DMS53 treated with DMSO at 0.1 percent for 48 hours (cell line): Measurements from ENCODE around the gene NAE1.

Experiments
- DNase-seq: peaks from one replicate; lab custom pipeline; 2025; ENCODE audit not compliant: unreplicated experiment; lab: John Stamatoyannopoulos, UW

The NAE1 gene

GRCh38 chr16:66850115-66850815 lies 19.5 kb upstream of the NAE1 start:
- DNase-seq: no peak

GRCh38 chr16:66849549-66849948 lies 18.8 kb upstream of the NAE1 start:
- DNase-seq: no peak

- no peak for DNase-seq
Measured at GRCh38 chr16:66849021-66849420, 18.2 kb upstream of the NAE1 start.

- no peak for DNase-seq
Measured at GRCh38 chr16:66848172-66848571, 17.4 kb upstream of the NAE1 start.

GRCh38 chr16:66847533-66848067 lies 16.8 kb upstream of the NAE1 start:
- no peak for DNase-seq

GRCh38 chr16:66846831-66847230 lies 16.1 kb upstream of the NAE1 start:
- no peak for DNase-seq

GRCh38 chr16:66846266-66846665 lies 15.5 kb upstream of the NAE1 start:
- DNase-seq: no peak

- DNase-seq: no peak
Measured at GRCh38 chr16:66845791-66846221, 15.0 kb upstream of the NAE1 start.

GRCh38 chr16:66845080-66845410 lies 14.3 kb upstream of the NAE1 start:
- DNase-seq: no peak

- DNase-seq: no peak
Measured at GRCh38 chr16:66844342-66845079, 13.7 kb upstream of the NAE1 start, which contains the start of gene CA7. CA7 (plus strand) TSS chr16:66844414; CDS start chr16:66844488, 74 bp downstream.

GRCh38 chr16:66844009-66844341 lies 13.2 kb upstream of the NAE1 start:
- no peak for DNase-seq

- DNase-seq: no peak
Measured at GRCh38 chr16:66843191-66843590, 12.4 kb upstream of the NAE1 start.

- DNase-seq: no peak
Measured at GRCh38 chr16:66842765-66843164, 12.0 kb upstream of the NAE1 start.

GRCh38 chr16:66841366-66841765 lies 10.6 kb upstream of the NAE1 start:
- DNase-seq: no peak

GRCh38 chr16:66840883-66841282 lies 10.1 kb upstream of the NAE1 start:
- no peak for DNase-seq

GRCh38 chr16:66834746-66835145 lies 4.0 kb upstream of the NAE1 start:
- DNase-seq: no peak

- DNase-seq: no peak
Measured at GRCh38 chr16:66832661-66833305, 2.0 kb upstream of the NAE1 start.

GRCh38 chr16:66832190-66832589 lies 1.4 kb upstream of the NAE1 start:
- no peak for DNase-seq

GRCh38 chr16:66824006-66824405 lies 6.8 kb downstream of the NAE1 start:
- no peak for DNase-seq

GRCh38 chr16:66814734-66815133 lies 16.0 kb downstream of the NAE1 start:
- no peak for DNase-seq

- DNase-seq: no peak
Measured at GRCh38 chr16:66811043-66811442, 19.7 kb downstream of the NAE1 start.

- no peak for DNase-seq
Measured at GRCh38 chr16:66810391-66810790, 20.4 kb downstream of the NAE1 start.
